Measurements from ENCODE around the gene ACP7. TPM values are rescaled to one million over a fixed set of nuclear protein-coding genes. Genes with fewer than 3 reads are reported as not detected.
"Not testable (repeated sequence)": the region's sequence is repeated elsewhere in the genome, so short reads cannot be mapped to it uniquely, and the experiment has no call there.

The ACP7 gene
- total RNA-seq, 1 experiment from 2014 or later: 0.29 TPM

DNA sequence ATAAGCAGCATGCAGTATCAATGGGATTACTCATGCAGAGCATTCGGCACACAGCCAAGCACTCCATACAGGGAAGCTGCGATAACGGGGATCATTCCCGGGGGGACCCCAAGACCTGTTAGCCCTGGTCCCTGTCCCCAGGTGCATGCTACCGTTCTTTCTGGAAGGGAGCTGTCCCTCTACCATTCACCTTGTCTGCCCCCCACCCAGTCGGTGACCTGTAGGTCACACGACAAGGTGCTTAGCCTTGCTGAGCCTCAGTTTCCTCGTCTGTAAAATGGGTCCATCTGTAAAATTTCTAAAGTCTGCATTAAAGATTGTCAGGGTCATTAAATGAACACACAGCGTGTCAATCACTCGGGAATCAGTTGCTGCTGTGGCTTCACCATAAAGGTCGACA, 6.8 kb upstream of the ACP7 start:
- no peak for DNase-seq (ENCODE audit: low read depth)

- peak; percentile 96 for DNase-seq (ENCODE audit: low read depth)
Observed at GRCh38 chr19:39078436-39079200, 5.5 kb upstream of the ACP7 start.

- no peak for DNase-seq (ENCODE audit: low read depth)
Observed at GRCh38 chr19:39080431-39080830, 3.7 kb upstream of the ACP7 start.

- no peak for DNase-seq (ENCODE audit: low read depth)
Observed at GRCh38 chr19:39082167-39082566, 2.0 kb upstream of the ACP7 start.

GRCh38 chr19:39082745-39083598, 1.2 kb upstream of the ACP7 start:
- no peak for DNase-seq (ENCODE audit: low read depth)

GRCh38 chr19:39083599-39083982, 577 bp upstream of the ACP7 start:
- no peak for DNase-seq (ENCODE audit: low read depth)

- DNase-seq (ENCODE audit: low read depth): no peak
Observed at GRCh38 chr19:39084732-39085080, 538 bp downstream of the ACP7 start.

- DNase-seq (ENCODE audit: low read depth): no peak
Observed at GRCh38 chr19:39085392-39085791, 1.2 kb downstream of the ACP7 start.

- DNase-seq (ENCODE audit: low read depth): no peak
Observed at GRCh38 chr19:39086386-39086785, 2.2 kb downstream of the ACP7 start.

DNA sequence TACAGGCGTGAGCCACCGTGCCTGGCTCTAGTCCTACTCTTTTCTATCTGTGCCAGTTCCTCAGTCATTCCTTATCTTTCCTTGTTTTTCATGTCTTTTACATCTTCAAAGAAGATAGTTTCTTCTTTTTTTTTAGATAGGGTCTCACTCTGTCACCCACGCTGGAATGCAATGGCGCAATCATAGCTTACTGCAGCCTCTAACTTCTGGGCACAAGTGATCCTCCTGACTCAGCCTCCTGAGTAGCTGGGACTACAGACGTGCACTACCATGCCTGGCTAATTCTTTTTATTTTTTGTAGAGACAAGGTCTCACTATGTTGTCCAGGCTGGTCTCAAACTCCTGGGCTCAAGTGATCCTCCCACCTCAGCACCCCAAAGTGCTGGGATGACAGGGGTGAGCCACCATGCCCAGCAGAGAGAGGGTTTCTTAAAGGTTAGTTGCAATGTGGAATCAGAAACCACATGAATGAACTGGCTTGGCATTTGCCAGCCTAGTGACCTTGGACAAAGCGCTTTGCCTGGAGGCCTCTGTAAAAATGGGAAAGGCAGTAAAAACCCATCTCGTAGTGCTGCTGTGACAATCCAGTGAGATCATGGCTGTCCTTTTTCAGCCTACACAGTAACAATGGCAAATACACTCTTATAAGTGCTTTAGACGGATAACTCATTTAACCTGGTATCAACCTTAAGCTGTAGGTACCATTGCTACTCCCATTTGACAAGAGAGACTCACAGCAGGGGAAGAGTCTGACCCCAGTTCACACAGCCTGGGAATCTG, 3.9 kb downstream of the ACP7 start:
- DNase-seq (ENCODE audit: low read depth): no peak

- DNase-seq (ENCODE audit: low read depth): not testable (repeated sequence)
Observed at GRCh38 chr19:39090016-39090415, 5.8 kb downstream of the ACP7 start.

GRCh38 chr19:39090881-39091280, 6.7 kb downstream of the ACP7 start:
- DNase-seq (ENCODE audit: low read depth): no peak

- DNase-seq (ENCODE audit: low read depth): not testable (repeated sequence)
Observed at GRCh38 chr19:39095799-39096540, 11.8 kb downstream of the ACP7 start.

DNA sequence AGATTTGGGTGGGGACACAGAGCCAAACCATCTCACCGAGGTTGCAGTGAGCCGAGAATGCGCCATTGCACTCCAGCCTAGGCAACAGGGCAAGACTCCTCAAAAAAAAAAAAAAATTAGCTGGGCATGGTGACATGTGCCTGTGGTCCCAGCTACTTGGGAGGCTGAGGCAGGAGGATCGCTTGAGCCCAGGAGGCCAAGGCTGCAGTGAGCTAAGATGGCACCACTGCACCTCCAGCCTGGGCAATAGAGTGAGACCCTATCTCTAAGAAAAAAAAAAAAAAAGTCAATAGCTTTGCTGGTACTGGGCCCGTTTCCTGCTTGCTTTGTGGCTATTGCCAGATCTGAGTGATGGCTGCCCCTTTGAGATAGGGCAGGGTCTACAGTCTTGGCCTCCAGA, 13.1 kb downstream of the ACP7 start:
- no peak for DNase-seq (ENCODE audit: low read depth)

- DNase-seq (ENCODE audit: low read depth): no peak
Observed at GRCh38 chr19:39097721-39098120, 13.6 kb downstream of the ACP7 start.

DNA sequence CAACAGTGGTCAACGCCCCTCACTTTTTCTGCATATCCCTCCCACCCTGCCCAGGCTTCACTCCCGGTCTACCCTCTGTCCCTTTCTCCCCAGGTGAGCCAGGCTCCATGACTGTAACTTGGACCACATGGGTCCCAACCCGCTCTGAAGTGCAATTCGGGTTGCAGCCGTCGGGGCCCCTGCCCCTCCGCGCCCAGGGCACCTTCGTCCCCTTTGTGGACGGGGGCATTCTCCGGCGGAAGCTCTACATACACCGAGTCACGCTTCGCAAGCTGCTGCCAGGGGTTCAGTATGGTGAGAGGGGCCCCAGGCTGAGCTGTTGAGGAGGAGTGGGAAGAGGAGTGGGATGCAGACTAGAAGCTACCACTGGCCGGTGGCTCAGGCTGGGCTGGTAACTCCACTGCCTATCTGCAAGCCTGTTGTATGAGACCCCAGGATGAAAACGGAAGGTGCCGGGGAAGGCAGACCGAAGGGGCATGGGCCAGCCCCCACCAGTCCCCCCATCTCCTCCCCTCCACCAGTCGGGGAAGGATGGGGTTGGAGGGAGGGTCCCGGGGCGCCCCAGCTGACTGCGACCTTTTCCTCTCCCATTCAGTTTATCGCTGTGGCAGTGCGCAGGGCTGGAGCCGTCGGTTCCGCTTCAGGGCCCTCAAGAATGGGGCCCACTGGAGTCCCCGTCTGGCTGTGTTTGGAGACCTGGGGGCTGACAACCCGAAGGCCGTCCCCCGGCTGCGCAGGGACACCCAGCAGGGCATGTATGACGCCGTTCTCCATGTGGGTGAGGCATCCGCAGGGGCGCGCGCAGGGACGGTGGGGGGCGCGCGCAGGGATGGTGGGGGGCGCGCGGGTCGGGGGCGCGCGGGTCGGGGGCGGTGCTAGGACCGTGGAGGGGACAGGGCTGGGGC, 14.4 kb downstream of the ACP7 start:
- no peak for DNase-seq (ENCODE audit: low read depth)

DNA sequence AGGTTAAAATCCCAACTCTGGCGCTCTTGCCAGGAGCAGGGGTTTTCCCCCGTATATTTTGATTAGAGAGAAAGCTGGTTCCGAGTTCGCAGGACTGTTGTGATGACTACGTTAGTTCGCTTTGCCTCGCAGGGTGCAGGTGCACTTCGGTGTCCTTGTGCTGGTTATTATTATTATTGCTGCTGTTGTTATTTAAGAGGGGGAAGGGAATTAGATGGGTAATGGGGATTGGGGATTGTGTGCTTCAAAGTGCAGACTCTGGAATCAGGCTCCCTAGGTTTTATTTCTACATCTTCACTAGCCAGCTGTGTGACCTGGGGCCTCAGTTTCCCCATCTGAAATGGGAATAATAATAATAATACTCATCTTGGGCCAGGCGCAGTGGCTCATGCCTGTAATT, 15.2 kb downstream of the ACP7 start:
- no peak for DNase-seq (ENCODE audit: low read depth)

- no peak for DNase-seq (ENCODE audit: low read depth)
Observed at GRCh38 chr19:39100500-39101166, 16.5 kb downstream of the ACP7 start.

DNA sequence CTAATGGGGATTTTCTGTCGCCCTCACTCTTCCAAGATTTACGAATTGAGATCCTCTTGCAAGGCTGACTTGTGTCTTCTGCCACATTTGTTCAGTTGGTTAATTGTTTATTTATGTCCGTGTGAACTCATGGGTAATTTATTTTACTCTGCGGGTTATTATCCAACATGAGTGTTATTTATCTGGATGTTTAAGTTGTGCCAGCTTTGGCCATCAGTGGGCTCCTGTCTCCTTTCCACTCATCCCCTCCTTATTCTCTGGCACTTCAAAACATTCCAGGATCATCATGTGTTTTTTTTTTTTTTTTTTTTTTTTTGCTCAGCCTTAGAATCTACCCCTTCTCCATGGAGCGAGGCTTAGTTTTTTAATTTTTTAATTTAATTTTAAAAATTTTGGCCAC, 19.0 kb downstream of the ACP7 start:
- DNase-seq (ENCODE audit: low read depth): no peak

DNA sequence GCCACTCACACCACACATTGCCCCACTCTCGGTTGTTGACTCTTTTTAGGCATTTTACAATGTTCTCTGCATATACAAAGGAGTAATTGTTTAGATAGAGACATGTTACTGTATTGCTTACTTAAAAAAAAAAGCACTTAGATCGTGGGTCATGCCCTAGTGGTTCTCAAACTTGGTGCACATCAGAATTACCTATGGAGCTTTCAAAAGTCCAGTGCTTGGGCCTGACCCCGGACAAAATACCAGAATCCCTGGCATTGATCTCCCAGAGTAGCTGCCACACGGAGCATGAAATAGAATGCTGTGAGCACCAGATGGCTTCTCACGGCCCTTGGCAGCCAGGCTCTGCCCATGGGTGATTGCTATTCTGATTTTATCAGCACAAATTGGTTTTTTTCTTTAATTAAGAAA, 20.0 kb downstream of the ACP7 start:
- no peak for DNase-seq (ENCODE audit: low read depth)

All from LHCN-M2 (cell line).